Measurements from ENCODE around the gene NPTX1.

The NPTX1 gene

GRCh38 chr17:80452173-80452915, 24.1 kb downstream of the NPTX1 start:
- no peaks in the 10 kb centered on the region for H3K27me3 ChIP-seq (ENCODE audit: control insufficient read depth, insufficient read depth, low read length)
- no peaks in the 10 kb centered on the region for H3K9me3 ChIP-seq (ENCODE audit: control insufficient read depth, low read length)
- H3K36me3 ChIP-seq (ENCODE audit: control insufficient read depth, insufficient read depth, low read length) = no peaks in the 10 kb centered on the region
- H3K4me3 ChIP-seq (ENCODE audit: low read depth, low read length) = no peak overlapping the region
- no peak overlapping the region for H3K27ac ChIP-seq
- H3K4me1 ChIP-seq = peaks cover 9% of the 10 kb centered on the region
- TF ChIP-seq, protein P1, sequence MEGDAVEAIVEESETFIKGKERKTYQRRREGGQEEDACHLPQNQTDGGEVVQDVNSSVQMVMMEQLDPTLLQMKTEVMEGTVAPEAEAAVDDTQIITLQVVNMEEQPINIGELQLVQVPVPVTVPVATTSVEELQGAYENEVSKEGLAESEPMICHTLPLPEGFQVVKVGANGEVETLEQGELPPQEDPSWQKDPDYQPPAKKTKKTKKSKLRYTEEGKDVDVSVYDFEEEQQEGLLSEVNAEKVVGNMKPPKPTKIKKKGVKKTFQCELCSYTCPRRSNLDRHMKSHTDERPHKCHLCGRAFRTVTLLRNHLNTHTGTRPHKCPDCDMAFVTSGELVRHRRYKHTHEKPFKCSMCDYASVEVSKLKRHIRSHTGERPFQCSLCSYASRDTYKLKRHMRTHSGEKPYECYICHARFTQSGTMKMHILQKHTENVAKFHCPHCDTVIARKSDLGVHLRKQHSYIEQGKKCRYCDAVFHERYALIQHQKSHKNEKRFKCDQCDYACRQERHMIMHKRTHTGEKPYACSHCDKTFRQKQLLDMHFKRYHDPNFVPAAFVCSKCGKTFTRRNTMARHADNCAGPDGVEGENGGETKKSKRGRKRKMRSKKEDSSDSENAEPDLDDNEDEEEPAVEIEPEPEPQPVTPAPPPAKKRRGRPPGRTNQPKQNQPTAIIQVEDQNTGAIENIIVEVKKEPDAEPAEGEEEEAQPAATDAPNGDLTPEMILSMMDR (IDR thresholded peaks at IDR 0.05) = no peak
- no peak overlapping the region for H3K9ac ChIP-seq
- H3K4me2 ChIP-seq (ENCODE audit: low read length) = no peak overlapping the region
- H2AFZ ChIP-seq = no peak overlapping the region
- no peaks in the 10 kb centered on the region for H3K79me2 ChIP-seq

GRCh38 chr17:80451104-80451775, 25.2 kb downstream of the NPTX1 start:
- Histone ChIP-seq H2AFZ (no peak overlapping the region), H3K4me2 (ENCODE audit: low read length) (no peak overlapping the region), H3K27ac (no peak overlapping the region), H3K9me3 (ENCODE audit: control insufficient read depth, low read length) (no peaks in the 10 kb centered on the region), H3K36me3 (ENCODE audit: control insufficient read depth, insufficient read depth, low read length) (no peaks in the 10 kb centered on the region), H3K4me1 (peaks cover 9% of the 10 kb centered on the region), H3K9ac (no peak overlapping the region), H3K4me3 (ENCODE audit: low read depth, low read length) (no peak overlapping the region), H3K27me3 (ENCODE audit: control insufficient read depth, insufficient read depth, low read length) (no peaks in the 10 kb centered on the region), H3K79me2 (no peaks in the 10 kb centered on the region)
- TF ChIP-seq, protein P1 (IDR thresholded peaks at IDR 0.05) = no peak

DNA sequence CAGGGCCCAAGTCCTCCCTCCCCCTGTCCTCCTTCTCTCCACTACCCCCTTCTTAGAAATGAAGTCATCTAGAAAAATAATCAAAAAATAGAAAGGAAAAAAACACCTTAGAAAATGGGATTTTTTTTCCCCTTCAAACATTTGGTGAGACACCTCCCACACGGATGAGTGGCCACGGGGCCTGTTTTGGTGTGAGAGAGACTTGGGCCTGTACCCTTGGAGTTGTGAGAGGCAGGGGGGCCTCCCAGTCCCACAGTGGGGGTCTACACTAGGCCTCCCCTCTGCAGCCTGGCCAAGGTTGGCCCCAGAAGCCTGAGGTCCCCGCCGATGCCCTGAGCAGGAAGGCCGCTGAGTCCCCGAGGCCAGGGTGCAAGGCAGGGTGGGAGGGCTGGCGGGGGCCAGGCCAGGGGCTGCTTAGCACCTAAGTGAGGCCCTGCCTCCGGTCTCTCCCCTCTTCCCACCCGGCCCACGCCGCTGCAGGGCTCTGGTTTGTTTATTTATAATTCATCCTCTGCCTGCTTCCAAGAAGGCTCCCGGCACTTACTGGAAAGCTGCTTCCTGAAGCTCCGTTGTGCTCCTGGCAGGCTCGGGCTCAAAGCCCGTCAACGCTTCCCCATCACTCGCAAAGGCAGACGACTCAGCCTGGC, 26.4 kb downstream of the NPTX1 start:
- Histone ChIP-seq H3K4me2 (ENCODE audit: low read length) (no peak overlapping the region), H3K27me3 (ENCODE audit: control insufficient read depth, insufficient read depth, low read length) (no peaks in the 10 kb centered on the region), H3K9ac (no peak overlapping the region), H3K36me3 (ENCODE audit: control insufficient read depth, insufficient read depth, low read length) (no peaks in the 10 kb centered on the region), H3K79me2 (no peaks in the 10 kb centered on the region), H3K27ac (no peak overlapping the region), H3K4me3 (ENCODE audit: low read depth, low read length) (no peak overlapping the region), H3K4me1 (peaks cover 6% of the 10 kb centered on the region), H3K9me3 (ENCODE audit: control insufficient read depth, low read length) (no peaks in the 10 kb centered on the region), H2AFZ (no peak overlapping the region)
- TF ChIP-seq, protein P1 (IDR thresholded peaks at IDR 0.05) = no peak

DNA sequence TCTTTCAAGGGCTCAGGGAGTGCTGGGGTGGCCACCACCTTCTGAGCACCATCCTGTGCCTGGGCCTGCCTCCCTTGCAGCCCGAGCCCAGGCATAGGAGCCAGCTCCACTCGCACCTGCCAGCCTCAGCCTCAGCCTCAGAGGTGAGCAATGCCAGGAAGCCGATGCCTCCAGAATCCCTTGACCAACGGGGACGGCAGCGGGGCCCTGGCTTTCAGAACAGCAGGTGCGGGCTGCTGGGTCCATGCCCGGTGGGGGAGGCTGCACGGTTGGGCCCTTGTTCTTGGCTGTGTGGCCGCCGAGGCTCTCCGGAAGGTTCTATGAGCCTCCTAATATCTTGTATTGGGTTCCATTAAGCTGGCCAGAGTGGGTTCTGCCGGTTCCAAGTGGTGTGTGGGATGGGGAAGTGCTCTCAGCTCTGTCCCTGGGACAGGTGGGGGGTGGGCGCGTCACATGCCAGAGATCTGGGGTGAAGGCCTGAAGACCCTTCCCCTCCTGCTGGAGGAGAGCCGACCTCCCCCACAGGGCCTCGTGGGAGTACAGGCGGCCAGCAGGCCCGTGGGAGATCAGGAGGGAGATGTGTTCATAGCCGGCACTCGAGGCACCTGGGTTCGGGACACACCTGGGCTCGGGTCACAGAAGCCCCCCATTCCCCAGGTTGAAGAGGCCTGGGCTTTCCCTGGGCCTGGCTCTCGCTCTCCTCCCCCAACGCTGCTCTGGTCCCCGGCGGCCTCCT, 27.0 kb downstream of the NPTX1 start:
- no peak overlapping the region for H3K4me3 ChIP-seq (ENCODE audit: low read depth, low read length)
- no peak overlapping the region for H2AFZ ChIP-seq
- H3K27ac ChIP-seq = no peak overlapping the region
- TF ChIP-seq, protein P1 (IDR thresholded peaks at IDR 0.05) = no peak
- no peak overlapping the region for H3K4me2 ChIP-seq (ENCODE audit: low read length)
- no peak overlapping the region for H3K9ac ChIP-seq
- peaks cover 6% of the 10 kb centered on the region for H3K4me1 ChIP-seq
- no peaks in the 10 kb centered on the region for H3K36me3 ChIP-seq (ENCODE audit: control insufficient read depth, insufficient read depth, low read length)
- no peaks in the 10 kb centered on the region for H3K27me3 ChIP-seq (ENCODE audit: control insufficient read depth, insufficient read depth, low read length)
- no peaks in the 10 kb centered on the region for H3K9me3 ChIP-seq (ENCODE audit: control insufficient read depth, low read length)
- no peaks in the 10 kb centered on the region for H3K79me2 ChIP-seq
